Endothelial cell of umbilical vein (primary cell): ENCODE measurements around the gene TRANK1. TPM values are rescaled to one million over a fixed set of nuclear protein-coding genes. Genes with fewer than 3 reads are reported as not detected.

Experiments used
- BruUV-seq: library from RNA; stranded (reverse); fragments of 400-500 nt; replicated peaks from 2 replicates; lab custom pipeline; 2021; lab: Mats Ljungman, UMichigan
- CTCF ChIA-PET: fragments of 300-600, 350-600 bp; sonication (Branson Sonifier 250); formaldehyde crosslinking; loops from one replicate; lab custom pipeline; 2021; ENCODE audit warnings: antibody characterized with exemption, inconsistent platforms; lab: Charles Lee
- POLR2A ChIA-PET: fragments of 300-600, 350-600 bp; sonication (Branson Sonifier 250); formaldehyde crosslinking; loops from one replicate; lab custom pipeline; 2021; ENCODE audit warnings: antibody characterized with exemption, inconsistent platforms; lab: Charles Lee
- DNase-seq: peaks from one replicate; pipeline ENCODE4 v3.0.0-alpha.2; 2011; ENCODE audit warnings: low read depth, low spot score
- FAIRE-seq: peaks from 2 replicates; lab custom pipeline; 2011; peaks lifted over from hg19 to GRCh38; lab: Jason Lieb, UNC
- H2AFZ ChIP-seq: 2 replicates; pipeline ENCODE4 v1.6.0; 2012; ENCODE audit warnings: low read depth, low read length, control low read depth, inconsistent platforms
- H3K27ac ChIP-seq: 2 replicates; pipeline ENCODE4 v1.5.1; 2011; ENCODE audit warnings: low read depth, mild to moderate bottlenecking, control low read depth, low read length, moderate library complexity; ENCODE audit not compliant: insufficient read depth
- H3K27me3 ChIP-seq, 2 experiments: 2 replicates each; pipeline versions ENCODE4 v1.6.0 to v1.6.1; 2011; ENCODE audit warnings: low read length in 2 of 2, mixed read lengths in 1 of 2; ENCODE audit not compliant: control insufficient read depth in 2 of 2, insufficient read depth in 2 of 2
- H3K36me3 ChIP-seq, 2 experiments: 2 replicates in 1 of 2; 3 replicates in 1 of 2; pipeline ENCODE4 v1.5.1; 2011; ENCODE audit warnings: low read length in 2 of 2, mild to moderate bottlenecking in 1 of 2, moderate library complexity in 1 of 2; ENCODE audit not compliant: control insufficient read depth in 2 of 2, insufficient read depth in 2 of 2; ENCODE audit errors: extremely low read depth in 1 of 2
- H3K4me1 ChIP-seq: 3 replicates; pipeline ENCODE4 v1.5.1; 2011; ENCODE audit warnings: mild to moderate bottlenecking, low read length; ENCODE audit not compliant: control insufficient read depth, insufficient read depth; ENCODE audit errors: extremely low read depth
- H3K4me2 ChIP-seq: 2 replicates; pipeline ENCODE4 v1.6.1; 2011; ENCODE audit warnings: low read length, control low read depth, mixed read lengths; ENCODE audit not compliant: insufficient read depth
- H3K4me3 ChIP-seq, 3 experiments: fragments of 200-600 bp in 1 of 3; sonication (generic), shearing (Covaris generic) in 1 of 3; replicated peaks in 1 of 3; 2 replicates each; pipeline ENCODE4 v1.5.1; 2011 to 2016; ENCODE audit warnings: control low read depth in 3 of 3, low read length in 3 of 3, mild to moderate bottlenecking in 2 of 3, inconsistent platforms in 1 of 3, low read depth in 1 of 3, moderate library complexity in 1 of 3; ENCODE audit not compliant: insufficient read depth in 1 of 3
- H3K79me2 ChIP-seq: 2 replicates; pipeline ENCODE4 v1.6.0; 2012; ENCODE audit warnings: low read length, inconsistent platforms; ENCODE audit not compliant: control insufficient read depth, insufficient read depth
- H3K9ac ChIP-seq: replicated peaks from 2 replicates; pipeline ENCODE3; 2011; ENCODE audit warnings: low read length, control low read depth; ENCODE audit not compliant: insufficient read depth; ENCODE audit errors: extremely low read depth
- H3K9me1 ChIP-seq: replicated peaks from 3 replicates; pipeline ENCODE4 v1.6.0; 2011; ENCODE audit warnings: mild to moderate bottlenecking, low read length; ENCODE audit not compliant: control insufficient read depth, insufficient read depth; ENCODE audit errors: extremely low read depth
- H3K9me3 ChIP-seq: replicated peaks from 2 replicates; pipeline ENCODE4 v1.5.1; 2012; ENCODE audit warnings: low read length, inconsistent platforms; ENCODE audit not compliant: control insufficient read depth, insufficient read depth
- H4K20me1 ChIP-seq: replicated peaks from 2 replicates; pipeline ENCODE3; 2011; ENCODE audit warnings: mild to moderate bottlenecking, low read length; ENCODE audit not compliant: control insufficient read depth, insufficient read depth; ENCODE audit errors: extremely low read depth
- EZH2 ChIP-seq: IDR thresholded peaks from 2 replicates; pipeline ENCODE4 v1.6.1; 2012; ENCODE audit warnings: borderline replicate concordance, low read depth, mild to moderate bottlenecking, moderate library complexity, low read length, inconsistent platforms; ENCODE audit not compliant: severe bottlenecking
- FOS ChIP-seq: IDR thresholded peaks from 2 replicates; pipeline ENCODE4 v1.6.1; 2011; ENCODE audit warnings: mild to moderate bottlenecking, low read length, moderate library complexity, borderline replicate concordance; ENCODE audit not compliant: insufficient read depth
- GATA2 ChIP-seq: IDR thresholded peaks from 2 replicates; pipeline ENCODE4 v1.7.0; 2011; ENCODE audit warnings: low read depth, mild to moderate bottlenecking, moderate library complexity, mixed read lengths, low read length; ENCODE audit not compliant: insufficient read length, insufficient read depth
- JUN ChIP-seq: IDR thresholded peaks from 2 replicates; pipeline ENCODE4 v1.6.1; 2011; ENCODE audit warnings: borderline replicate concordance, low read depth; ENCODE audit not compliant: insufficient read length, insufficient read depth
- MYC ChIP-seq: IDR thresholded peaks from one replicate; pipeline ENCODE4 v1.6.1; 2011; ENCODE audit warnings: mild to moderate bottlenecking, low read depth, low read length
- POLR2A ChIP-seq: IDR thresholded peaks from 2 replicates; pipeline ENCODE4 v1.6.1; 2012; ENCODE audit warnings: low read depth, mild to moderate bottlenecking, control low read depth, low read length
- POLR2AphosphoS5 ChIP-seq: IDR thresholded peaks from 2 replicates; pipeline ENCODE4 v1.6.1; 2012; ENCODE audit warnings: low read depth, mild to moderate bottlenecking, control low read depth, low read length, moderate library complexity; ENCODE audit not compliant: insufficient read depth
- dilution Hi-C: fragments of 300-500 bp; cut with MboI; formaldehyde crosslinking; loops from one replicate; pipeline ENCODE4 v1.15.0; 2019; ENCODE audit warnings: low sequenced_read_pairs; ENCODE audit not compliant: extremely low pct_ligation_motif_present
- intact Hi-C: fragments of 100-400 bp; cut with micrococcal nuclease; formaldehyde crosslinking; loops from one replicate; pipeline ENCODE4 v1.10.0; 2022
- polyA plus RNA-seq, 4 experiments: library from polyadenylated mRNA; depleted of rRNA in 3 of 4; stranded (reverse) in 3 of 4; unstranded in 1 of 4; fragments of >200 nt; gene quantifications; 2 replicates each; pipeline versions ENCODE4 v1.2.1 to v1.2.3, GENCODE V29; 2011 to 2012; ENCODE audit warnings: missing spikeins in 1 of 4
- total RNA-seq: library from RNA; stranded (reverse); gene quantifications from 2 replicates; pipeline ENCODE4 v1.2.3, GENCODE V29; 2021
- TF ChIP-seq, protein P1 (sequence below): IDR thresholded peaks from 2 replicates; pipeline ENCODE4 v1.6.1; 2011; ENCODE audit not compliant: insufficient read depth, insufficient read length
- TF ChIP-seq, protein P2 (sequence below), 2 donors: IDR thresholded peaks; 1 replicate in 1 of 2; 2 replicates in 1 of 2; pipeline ENCODE4 v1.5.1; 2011; ENCODE audit warnings: low read length in 2 of 2, mild to moderate bottlenecking in 2 of 2, moderate library complexity in 2 of 2, control low read depth in 1 of 2, inconsistent platforms in 1 of 2, low read depth in 1 of 2; ENCODE audit not compliant: insufficient read depth in 1 of 2; ENCODE audit errors: extremely low read depth in 1 of 2

Gene TRANK1
- total and polyA plus RNA-seq, 2 donors (not counting 3 experiments of a cell fraction or from before 2014, with no cell fraction given), result 4.6 to 14.4 TPM

DNA sequence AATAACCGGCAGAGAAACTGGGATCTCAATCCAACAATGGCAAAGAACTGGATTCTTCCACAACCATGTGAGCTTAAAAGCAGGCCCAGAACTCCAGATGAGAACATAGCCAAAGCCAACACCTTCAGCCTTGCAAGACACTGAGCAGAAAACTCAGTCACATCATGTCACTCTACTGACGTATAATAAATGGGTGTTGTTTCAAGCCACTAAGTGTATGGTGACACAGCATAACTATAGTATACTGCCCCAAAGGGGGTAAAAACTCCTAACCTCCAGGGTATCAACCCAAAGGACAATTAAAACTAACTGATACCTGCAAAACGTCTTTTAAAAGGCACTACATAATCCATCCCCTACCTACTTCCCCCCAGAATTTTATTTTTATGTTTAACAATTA lies 69.5 kb downstream of the TRANK1 start:
- ChIA-PET CTCF (no interaction called here), POLR2A (no interaction called here)
- H3K9me1 ChIP-seq, result no peaks in the 10 kb centered on the region
- no peak overlapping the region for H3K9ac ChIP-seq
- no peak overlapping the region for H3K4me3 ChIP-seq
- no peaks in the 10 kb centered on the region for H4K20me1 ChIP-seq
- no peak overlapping the region for H3K27ac ChIP-seq
- dilution Hi-C loops (no loop called here), intact Hi-C loops (no loop called here)
- H3K79me2 ChIP-seq, result no peaks in the 10 kb centered on the region
- FAIRE-seq (no peak), DNase-seq (no peak)
- BruUV-seq, result no TSS peak
- no peaks in the 10 kb centered on the region for H3K4me1 ChIP-seq
- no peak overlapping the region for H2AFZ ChIP-seq
- TF ChIP-seq, protein P1, sequence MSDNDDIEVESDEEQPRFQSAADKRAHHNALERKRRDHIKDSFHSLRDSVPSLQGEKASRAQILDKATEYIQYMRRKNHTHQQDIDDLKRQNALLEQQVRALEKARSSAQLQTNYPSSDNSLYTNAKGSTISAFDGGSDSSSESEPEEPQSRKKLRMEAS, result no peak
- H3K9me3 ChIP-seq, result no peaks in the 10 kb centered on the region
- no peak overlapping the region for H3K4me2 ChIP-seq
- H3K36me3 ChIP-seq, result no peaks in the 10 kb centered on the region
- no peaks in the 10 kb centered on the region for H3K27me3 ChIP-seq

DNA sequence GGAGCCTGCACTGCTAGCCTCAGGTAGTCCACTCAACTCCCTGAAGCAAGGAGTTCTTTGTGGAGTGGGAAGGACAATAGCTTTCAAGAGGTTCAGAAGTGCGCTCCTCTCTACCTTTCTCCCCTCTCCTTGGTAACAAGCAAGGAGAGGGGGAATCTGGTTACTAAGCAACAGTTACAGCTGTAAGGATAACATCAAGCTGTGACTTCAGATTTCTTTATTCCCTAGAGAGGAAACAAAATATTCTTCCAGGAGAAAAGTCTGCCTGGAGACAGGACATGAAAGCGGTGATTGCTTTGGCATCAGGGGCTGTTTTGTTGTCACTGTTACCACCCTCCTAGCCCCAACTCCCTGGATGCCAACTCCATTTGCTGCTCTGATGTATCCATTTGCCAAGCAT lies 70.4 kb downstream of the TRANK1 start:
- Histone ChIP-seq H3K4me2 (no peak overlapping the region), H3K4me1 (no peaks in the 10 kb centered on the region), H3K9me3 (no peaks in the 10 kb centered on the region), H4K20me1 (no peaks in the 10 kb centered on the region), H2AFZ (no peak overlapping the region), H3K9ac (no peak overlapping the region), H3K27ac (no peak overlapping the region), H3K9me1 (no peaks in the 10 kb centered on the region), H3K79me2 (no peaks in the 10 kb centered on the region), H3K4me3 (no peak overlapping the region), H3K36me3 (no peaks in the 10 kb centered on the region), H3K27me3 (no peaks in the 10 kb centered on the region)
- DNase-seq, result no peak
- POLR2A ChIA-PET, result no interaction called here
- CTCF ChIA-PET, result interaction anchor here (0.6 kb wide), 1 partner anchor 148 kb away, joined by 3 read pairs; no protein-coding TSS in a partner anchor
- no peak for FAIRE-seq
- no TSS peak for BruUV-seq
- dilution Hi-C loops (no loop called here), intact Hi-C loops (no loop called here)
- no peak for TF ChIP-seq EZH2
- TF ChIP-seq JUN, result no peak
- no peak for TF ChIP-seq POLR2A
- TF ChIP-seq MYC, result no peak
- TF ChIP-seq FOS, result no peak
- TF ChIP-seq POLR2AphosphoS5, result no peak
- TF ChIP-seq, protein P2, sequence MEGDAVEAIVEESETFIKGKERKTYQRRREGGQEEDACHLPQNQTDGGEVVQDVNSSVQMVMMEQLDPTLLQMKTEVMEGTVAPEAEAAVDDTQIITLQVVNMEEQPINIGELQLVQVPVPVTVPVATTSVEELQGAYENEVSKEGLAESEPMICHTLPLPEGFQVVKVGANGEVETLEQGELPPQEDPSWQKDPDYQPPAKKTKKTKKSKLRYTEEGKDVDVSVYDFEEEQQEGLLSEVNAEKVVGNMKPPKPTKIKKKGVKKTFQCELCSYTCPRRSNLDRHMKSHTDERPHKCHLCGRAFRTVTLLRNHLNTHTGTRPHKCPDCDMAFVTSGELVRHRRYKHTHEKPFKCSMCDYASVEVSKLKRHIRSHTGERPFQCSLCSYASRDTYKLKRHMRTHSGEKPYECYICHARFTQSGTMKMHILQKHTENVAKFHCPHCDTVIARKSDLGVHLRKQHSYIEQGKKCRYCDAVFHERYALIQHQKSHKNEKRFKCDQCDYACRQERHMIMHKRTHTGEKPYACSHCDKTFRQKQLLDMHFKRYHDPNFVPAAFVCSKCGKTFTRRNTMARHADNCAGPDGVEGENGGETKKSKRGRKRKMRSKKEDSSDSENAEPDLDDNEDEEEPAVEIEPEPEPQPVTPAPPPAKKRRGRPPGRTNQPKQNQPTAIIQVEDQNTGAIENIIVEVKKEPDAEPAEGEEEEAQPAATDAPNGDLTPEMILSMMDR (IDR thresholded peaks at IDR 0.05; ENCODE audit: extremely low read depth in 1 of 2, insufficient read depth in 1 of 2, low read depth in 1 of 2, low read length in 2 of 2), result no peak
- no peak for TF ChIP-seq GATA2
- TF ChIP-seq, protein P1, result no peak
